GM19455 (cell line): Measurements from ENCODE around the gene SRP9.
"Not testable (repeated sequence)": the region's sequence is repeated elsewhere in the genome, so short reads cannot be mapped to it uniquely, and the experiment has no call there.

ENCODE experiments used
- ATAC-seq: cut with Tn5 transposase; IDR thresholded peaks from one replicate; pipeline ENCODE4 v1.9.1; 2021; ENCODE audit not compliant: unreplicated experiment

The SRP9 gene

DNA sequence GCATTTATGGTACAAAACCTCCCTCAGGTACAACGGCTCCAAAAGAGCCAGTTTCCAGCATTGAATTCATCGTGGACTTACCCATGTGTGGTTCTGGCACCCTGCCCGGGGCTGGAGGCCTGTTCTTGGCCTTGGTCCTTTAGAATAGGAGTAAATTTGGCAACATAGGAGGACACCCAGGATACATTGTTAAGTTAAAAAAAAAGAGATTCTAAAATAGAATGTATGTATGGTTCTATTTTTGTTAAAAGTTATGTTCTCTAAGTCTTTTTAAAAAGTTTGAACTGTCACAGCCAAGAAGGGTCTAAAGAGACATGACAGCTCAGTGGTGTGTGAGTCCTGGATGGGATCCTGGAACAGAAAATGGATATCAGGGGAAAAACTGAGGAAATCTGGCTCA lies 58.2 kb downstream of the SRP9 start:
- no peak for ATAC-seq

DNA sequence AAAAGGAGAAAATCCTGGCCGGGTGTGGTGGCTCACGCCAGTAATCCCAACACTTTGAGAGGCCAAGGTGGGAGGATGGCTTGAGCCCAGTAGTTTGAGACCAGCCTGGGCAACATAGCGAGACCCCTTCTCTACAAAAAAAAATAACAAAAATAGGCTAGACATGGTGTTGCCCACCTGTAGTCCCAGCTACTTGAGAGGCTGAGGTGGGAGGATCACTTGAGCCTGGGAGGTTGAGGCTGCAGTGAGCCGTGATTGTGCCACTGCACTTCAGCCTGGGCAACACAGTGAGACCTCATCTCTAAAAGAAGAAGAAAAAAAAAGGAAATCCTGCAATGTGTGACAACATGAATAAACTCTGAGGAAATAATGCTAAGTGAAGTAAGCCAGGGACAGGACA lies 58.7 kb downstream of the SRP9 start:
- ATAC-seq = not testable (repeated sequence)

DNA sequence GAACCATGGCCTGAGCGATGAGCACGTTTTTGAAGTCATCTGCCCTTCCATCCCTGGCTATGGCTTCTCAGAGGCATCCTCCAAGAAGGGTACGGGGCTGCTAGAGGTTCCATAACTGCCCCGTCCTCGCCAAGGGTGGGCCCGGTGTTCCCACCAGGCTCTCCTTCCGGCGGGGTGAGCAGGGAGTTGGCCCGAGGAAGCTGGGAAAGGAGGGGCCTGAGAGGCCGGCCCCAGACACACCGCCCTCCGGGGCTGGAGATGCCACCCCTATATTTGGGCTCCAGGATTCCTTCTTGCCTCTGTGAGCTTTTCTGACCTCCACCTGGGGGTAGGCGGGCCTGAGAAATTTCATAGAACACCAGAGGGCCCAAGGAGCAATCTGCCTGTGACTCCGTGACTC lies 61.2 kb downstream of the SRP9 start:
- ATAC-seq = no peak
